ENCODE measurements around the gene C9orf153.

C9orf153 gene

DNA sequence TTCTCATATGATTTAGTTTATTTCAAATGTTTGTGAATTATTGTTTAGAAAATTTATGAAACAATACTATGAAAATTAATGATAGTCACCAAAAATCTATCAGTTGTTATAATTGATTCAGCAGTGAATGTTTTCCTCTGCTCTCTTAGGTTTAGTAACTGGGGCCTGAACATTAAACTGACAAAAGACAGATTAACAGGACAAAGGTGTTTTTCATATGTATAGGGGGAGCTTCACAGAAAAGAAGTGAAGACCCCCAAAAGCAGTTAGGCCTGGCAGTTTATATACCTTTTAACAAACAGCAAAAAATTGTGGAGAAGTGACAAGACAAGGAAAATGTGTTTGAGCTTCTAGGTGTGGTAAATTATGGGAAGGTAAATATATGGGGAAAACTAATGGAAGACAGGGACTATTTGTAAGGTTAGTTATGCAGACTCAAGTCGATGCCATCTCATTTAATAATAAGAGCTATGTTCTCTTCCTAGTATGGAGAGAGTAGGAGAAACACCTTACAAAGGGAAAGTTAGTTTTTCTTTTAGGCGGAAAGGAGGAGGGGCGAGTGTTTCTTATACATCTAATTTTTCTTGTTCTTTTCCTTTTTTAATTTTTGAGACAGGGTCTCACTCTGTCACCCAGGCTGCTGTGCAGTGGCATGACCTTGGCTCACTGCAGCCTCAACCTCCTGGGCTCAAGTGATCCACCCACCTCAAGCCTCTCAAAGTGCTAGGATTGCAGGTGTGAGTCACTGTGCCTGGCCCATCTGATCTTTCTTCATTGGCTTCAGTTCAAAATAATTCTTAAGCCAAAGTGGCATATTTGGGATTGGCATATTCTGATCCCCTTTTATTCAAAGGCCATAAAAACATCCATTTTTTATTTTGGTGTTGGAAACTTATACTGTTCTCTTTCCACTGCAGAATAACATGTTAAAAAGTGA is 77.8 kb downstream of the C9orf153 start:
- Histone ChIP-seq H3K9ac (ENCODE audit: low read length) (no peak overlapping the region), H3F3A (ENCODE audit: insufficient read depth) (no peaks in the 10 kb centered on the region), H4K20me1 (ENCODE audit: low read depth, low read length) (no peaks in the 10 kb centered on the region), H3K27me3 (ENCODE audit: low read length) (no peaks in the 10 kb centered on the region), H3K36me3 (ENCODE audit: low read length) (no peaks in the 10 kb centered on the region), H3K4me3 (ENCODE audit: insufficient read depth, low read length, poor library complexity, severe bottlenecking) (no peak overlapping the region), H3K27ac (ENCODE audit: low read depth, low read length) (no peak overlapping the region), H2AFZ (ENCODE audit: low read depth, low read length, severe bottlenecking) (no peak overlapping the region), H3K9me3 (ENCODE audit: insufficient read depth, low read length) (no peaks in the 10 kb centered on the region), H3K9me2 (replicated peaks; ENCODE audit: insufficient read depth, low read length) (no peaks in the 10 kb centered on the region), H3K4me2 (ENCODE audit: low read depth, low read length, poor library complexity, severe bottlenecking) (no peak overlapping the region), H3K79me2 (ENCODE audit: insufficient read depth, low read length) (no peaks in the 10 kb centered on the region)
- no peak for TF ChIP-seq EZH2phosphoT487 (conservative IDR thresholded peaks at IDR 0.05; ENCODE audit: low read length)
- TF ChIP-seq, protein P1, sequence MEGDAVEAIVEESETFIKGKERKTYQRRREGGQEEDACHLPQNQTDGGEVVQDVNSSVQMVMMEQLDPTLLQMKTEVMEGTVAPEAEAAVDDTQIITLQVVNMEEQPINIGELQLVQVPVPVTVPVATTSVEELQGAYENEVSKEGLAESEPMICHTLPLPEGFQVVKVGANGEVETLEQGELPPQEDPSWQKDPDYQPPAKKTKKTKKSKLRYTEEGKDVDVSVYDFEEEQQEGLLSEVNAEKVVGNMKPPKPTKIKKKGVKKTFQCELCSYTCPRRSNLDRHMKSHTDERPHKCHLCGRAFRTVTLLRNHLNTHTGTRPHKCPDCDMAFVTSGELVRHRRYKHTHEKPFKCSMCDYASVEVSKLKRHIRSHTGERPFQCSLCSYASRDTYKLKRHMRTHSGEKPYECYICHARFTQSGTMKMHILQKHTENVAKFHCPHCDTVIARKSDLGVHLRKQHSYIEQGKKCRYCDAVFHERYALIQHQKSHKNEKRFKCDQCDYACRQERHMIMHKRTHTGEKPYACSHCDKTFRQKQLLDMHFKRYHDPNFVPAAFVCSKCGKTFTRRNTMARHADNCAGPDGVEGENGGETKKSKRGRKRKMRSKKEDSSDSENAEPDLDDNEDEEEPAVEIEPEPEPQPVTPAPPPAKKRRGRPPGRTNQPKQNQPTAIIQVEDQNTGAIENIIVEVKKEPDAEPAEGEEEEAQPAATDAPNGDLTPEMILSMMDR (IDR thresholded peaks at IDR 0.05; ENCODE audit: insufficient read depth, low read length, poor library complexity, severe bottlenecking): no peak

DNA sequence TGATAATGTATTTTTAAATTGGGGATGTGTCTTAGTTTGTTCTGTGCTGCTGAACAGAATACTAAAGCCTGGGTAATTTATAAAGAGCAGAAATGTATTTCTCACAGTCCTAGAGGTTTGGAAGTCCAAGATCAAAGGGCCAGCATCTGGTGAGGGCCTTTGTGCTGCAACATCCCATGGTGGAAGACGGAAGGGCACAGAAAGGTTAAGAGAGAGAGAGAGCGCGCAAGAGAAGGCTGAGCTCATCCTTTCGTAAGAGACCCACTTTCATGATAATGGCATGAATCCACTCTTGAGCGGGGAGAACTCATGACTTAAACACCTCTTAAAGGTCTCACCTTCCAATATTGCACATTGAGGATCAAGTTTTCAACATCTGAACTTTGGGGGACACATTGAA is 81.0 kb downstream of the C9orf153 start:
- Histone ChIP-seq H3K9me2 (replicated peaks; ENCODE audit: insufficient read depth, low read length) (no peaks in the 10 kb centered on the region), H4K20me1 (ENCODE audit: low read depth, low read length) (no peaks in the 10 kb centered on the region), H3K36me3 (ENCODE audit: low read length) (no peaks in the 10 kb centered on the region), H3K9me3 (ENCODE audit: insufficient read depth, low read length) (no peaks in the 10 kb centered on the region), H3K79me2 (ENCODE audit: insufficient read depth, low read length) (no peaks in the 10 kb centered on the region), H2AFZ (ENCODE audit: low read depth, low read length, severe bottlenecking) (no peak overlapping the region), H3K4me3 (ENCODE audit: insufficient read depth, low read length, poor library complexity, severe bottlenecking) (no peak overlapping the region), H3K9ac (ENCODE audit: low read length) (no peak overlapping the region), H3F3A (ENCODE audit: insufficient read depth) (no peaks in the 10 kb centered on the region), H3K27me3 (ENCODE audit: low read length) (no peaks in the 10 kb centered on the region), H3K27ac (ENCODE audit: low read depth, low read length) (no peak overlapping the region), H3K4me2 (ENCODE audit: low read depth, low read length, poor library complexity, severe bottlenecking) (no peak overlapping the region)
- TF ChIP-seq EZH2phosphoT487 (conservative IDR thresholded peaks at IDR 0.05; ENCODE audit: low read length): no peak
- TF ChIP-seq, protein P1 (IDR thresholded peaks at IDR 0.05; ENCODE audit: insufficient read depth, low read length, poor library complexity, severe bottlenecking): no peak

DNA sequence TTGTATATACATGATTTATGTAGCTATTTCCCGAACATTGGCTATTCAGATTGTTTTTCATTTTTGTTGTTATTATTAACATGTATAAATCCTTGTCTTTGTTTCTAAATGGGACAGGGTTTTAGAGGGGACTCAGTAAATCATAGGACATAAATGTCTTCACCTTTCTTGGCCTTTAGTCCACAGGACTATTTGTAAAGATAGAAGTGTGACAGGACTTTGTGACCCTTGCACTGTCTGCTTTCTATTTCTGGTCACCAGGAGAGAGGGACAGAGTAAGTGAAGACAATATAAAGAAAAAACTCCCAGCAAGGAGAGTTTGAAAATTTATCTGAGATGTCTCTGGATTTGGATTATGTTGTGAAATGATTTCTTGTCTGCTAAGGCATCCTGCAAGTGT is 81.5 kb downstream of the C9orf153 start:
- no peak overlapping the region for H3K4me3 ChIP-seq (ENCODE audit: insufficient read depth, low read length, poor library complexity, severe bottlenecking)
- no peaks in the 10 kb centered on the region for H3K27me3 ChIP-seq (ENCODE audit: low read length)
- H3F3A ChIP-seq (ENCODE audit: insufficient read depth): no peaks in the 10 kb centered on the region
- no peaks in the 10 kb centered on the region for H3K36me3 ChIP-seq (ENCODE audit: low read length)
- TF ChIP-seq, protein P1 (IDR thresholded peaks at IDR 0.05; ENCODE audit: insufficient read depth, low read length, poor library complexity, severe bottlenecking): no peak
- TF ChIP-seq EZH2phosphoT487 (conservative IDR thresholded peaks at IDR 0.05; ENCODE audit: low read length): no peak
- no peaks in the 10 kb centered on the region for H4K20me1 ChIP-seq (ENCODE audit: low read depth, low read length)
- no peak overlapping the region for H2AFZ ChIP-seq (ENCODE audit: low read depth, low read length, severe bottlenecking)
- H3K9ac ChIP-seq (ENCODE audit: low read length): no peak overlapping the region
- no peak overlapping the region for H3K4me2 ChIP-seq (ENCODE audit: low read depth, low read length, poor library complexity, severe bottlenecking)
- H3K9me2 ChIP-seq (replicated peaks; ENCODE audit: insufficient read depth, low read length): no peaks in the 10 kb centered on the region
- no peaks in the 10 kb centered on the region for H3K79me2 ChIP-seq (ENCODE audit: insufficient read depth, low read length)
- no peak overlapping the region for H3K27ac ChIP-seq (ENCODE audit: low read depth, low read length)
- H3K9me3 ChIP-seq (ENCODE audit: insufficient read depth, low read length): no peaks in the 10 kb centered on the region
